Stimulated activated CD8-positive, alpha-beta memory T cell treated with anti-CD3 and anti-CD28 coated beads, Interleukin-15, amount 100 ng/mL, for 24 hours (primary cell): ENCODE data around the gene RBP4.

Experiments
- DNase-seq: peaks from one replicate; pipeline ENCODE4 v3.0.0-alpha.2; 2020; ENCODE audit warnings: low read depth

RBP4 gene

DNA sequence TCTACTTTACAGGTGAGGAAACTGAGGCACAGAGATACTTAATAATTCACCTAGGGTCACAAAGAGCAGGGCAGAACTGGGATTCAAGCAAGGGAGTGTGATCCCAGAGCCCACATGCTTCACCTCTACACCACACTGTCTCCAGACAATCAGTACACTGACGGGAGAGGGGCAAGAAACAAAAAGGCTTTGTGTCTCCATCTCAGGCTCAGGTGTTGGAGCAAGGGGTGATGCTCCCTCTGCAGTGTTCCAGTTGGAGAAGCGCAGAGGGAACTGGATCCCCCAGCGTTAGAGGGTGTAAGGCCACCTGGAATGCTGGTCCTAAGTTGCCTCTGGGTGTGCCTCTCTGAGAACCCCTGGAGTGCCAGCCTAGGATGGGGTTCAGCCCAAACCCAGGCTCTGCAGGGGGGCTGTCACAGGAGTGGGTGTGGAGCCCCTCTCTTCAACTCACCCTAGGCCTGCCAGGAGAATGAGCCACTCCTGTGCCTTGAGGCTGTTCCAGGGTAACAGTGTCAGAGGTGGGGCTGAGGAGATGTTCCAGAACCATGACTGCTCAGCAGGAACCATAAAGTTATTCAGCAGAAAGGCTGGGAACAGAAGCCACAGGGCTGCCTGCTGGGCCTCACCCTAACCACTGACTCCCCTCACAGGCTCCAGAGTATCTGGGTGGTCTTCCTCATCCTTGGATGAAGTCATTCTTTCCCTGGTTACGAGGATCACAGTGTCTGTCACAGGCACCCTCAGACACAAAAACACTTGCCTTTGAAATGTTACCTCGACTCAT lies 5.5 kb downstream of the RBP4 start:
- no peak for DNase-seq

DNA sequence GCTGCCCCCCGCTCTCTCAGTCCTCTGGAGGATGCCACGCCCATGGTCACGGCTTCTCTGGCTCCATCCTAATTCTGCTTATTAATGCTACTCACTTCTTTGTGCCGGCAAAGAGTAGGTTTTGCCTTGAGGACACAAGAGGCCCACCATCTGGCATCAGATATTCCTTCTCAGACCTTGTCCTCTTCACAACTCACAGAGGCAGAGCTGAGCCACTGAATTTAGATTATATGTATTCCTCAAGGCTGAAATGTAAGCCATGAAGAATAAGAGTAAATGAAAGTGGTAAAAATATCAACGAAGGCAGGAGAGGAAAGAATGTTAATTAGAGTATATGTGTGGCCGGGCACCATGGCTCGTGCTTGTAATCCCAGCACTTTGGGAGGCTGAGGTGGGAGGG lies 6.5 kb downstream of the RBP4 start:
- DNase-seq: no peak

DNA sequence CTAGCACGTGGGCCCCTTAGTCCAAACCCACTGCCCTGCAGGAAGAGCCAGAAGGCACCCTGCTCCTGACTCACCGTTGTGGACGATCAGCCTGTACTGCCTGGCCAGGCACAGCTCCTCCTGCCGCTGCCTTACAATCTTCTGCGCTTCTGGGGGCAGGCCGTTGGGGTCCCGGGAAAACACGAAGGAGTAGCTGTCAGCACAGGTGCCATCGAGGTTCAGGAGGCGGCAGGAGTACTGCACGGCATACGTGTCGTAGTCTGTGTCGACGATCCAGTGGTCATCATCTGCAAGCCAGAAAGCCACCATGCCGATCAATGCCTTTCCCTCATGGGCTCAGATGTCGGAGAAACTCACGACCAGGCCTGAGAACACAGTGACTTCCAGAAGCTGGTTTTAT lies 7.3 kb downstream of the RBP4 start:
- no peak for DNase-seq

DNA sequence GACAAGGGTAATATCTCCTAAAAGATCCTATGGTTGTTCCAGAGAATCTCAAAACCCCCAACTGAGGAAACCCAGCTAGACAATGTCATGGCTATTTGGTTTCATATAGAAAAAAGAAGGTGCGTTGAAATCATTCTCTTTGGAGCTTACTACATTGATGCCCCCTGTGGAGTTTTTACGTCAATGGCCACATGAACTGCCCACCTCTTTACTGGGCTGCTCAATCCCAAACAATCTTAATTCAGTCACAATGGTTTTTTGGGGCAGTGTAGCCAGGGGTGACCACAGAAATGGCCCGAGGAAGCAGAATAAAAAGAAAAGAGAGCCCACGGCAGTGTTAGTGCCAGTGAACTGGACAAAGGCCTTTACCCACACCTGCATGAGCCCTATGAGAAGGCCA lies 7.8 kb downstream of the RBP4 start:
- no peak for DNase-seq

DNA sequence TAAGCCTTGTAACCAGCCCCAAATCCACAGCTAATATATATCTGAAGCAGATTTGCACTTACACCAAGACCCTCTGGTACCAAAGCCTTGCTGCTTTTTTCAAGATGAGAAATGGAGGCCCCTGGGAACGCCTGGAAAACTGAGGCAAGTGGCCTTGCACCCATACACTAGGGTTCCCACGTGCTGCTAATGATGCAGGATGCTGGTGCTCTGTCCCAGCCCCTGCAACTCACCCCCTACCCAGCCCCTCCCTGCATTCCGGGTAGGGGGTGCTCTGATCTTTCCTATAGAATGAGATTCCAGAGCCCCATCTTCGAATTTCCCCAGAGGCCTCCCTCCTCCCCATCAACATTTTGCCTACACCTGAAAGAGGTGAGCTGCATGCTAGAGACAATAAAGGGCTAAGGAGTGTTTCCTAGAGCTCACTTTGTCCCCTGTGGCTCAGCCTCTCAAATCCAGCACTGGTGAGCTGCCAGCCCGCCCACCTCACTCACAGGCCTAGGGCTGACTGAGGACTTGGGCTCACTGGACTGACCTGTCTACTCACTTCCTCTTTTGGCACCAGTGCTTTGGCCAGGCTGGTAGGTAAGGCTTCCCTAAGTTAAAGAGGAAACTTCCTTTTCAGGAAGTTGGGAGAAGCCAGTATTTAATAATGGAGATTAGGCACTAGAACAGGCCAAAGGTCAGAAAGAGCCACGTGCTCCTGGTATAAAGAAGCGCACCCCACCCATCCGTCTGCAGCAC lies 9.8 kb downstream of the RBP4 start:
- no peak for DNase-seq

DNA sequence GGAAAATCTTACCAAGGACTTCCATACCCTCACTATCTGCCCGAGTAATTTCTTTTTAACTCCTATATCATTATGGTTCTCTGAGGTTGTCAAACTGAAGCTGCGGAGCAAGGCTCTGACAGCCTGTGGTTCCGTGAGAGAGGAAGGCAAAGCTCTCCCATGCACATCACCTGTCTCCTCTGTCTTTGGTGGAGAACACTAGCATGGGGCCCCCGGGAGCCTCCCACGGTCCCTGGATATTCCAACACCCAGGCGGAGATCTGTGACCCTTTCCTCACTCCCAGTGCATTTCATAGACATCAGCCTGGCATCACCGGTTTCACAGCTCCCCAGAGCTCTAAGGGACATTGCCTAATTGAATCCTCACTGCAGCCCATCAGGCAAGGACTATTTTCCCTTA lies 10.4 kb downstream of the RBP4 start:
- no peak for DNase-seq

DNA sequence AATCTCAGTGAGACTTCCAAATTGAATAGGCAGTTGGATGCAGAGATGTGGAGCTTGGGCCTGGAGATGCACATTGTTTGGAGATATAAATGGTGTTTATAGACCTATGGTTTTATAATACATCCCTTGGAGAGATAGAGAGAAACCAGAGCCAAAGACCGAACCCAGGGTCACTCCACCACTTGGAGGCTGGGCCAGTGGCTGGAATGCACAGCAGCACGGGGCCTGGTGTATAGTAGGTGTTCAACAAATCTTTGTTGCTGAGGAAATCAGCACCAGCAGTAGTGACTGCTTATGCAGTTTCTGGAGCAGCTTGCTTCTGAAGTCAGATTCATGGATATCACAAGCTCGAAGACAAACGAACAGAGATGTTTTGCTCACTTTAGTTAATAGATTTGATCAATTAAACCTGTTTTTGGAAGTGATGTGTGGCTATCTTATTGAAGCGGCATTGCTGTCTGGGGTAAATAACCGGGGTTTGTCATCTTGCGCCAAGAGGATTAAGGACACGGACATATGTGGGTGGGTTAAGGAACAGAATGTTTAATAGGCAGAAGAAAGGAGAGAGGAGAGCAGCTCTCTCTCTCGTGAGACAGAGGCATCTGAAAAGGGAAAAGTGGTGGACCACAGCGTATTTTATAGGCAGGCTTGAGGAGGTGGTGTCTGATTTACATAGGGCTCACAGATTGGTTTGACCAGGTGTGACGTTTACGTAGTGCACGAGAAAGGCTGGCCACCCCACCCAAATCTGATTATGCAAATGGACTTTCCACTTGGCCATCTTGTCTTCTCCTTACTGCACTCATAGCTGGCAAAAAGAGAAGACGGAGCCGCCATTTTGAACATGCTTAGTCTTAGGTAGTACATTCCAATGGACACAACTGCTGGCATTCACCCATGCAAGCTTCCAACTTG lies 11.1 kb downstream of the RBP4 start:
- no peak for DNase-seq

DNA sequence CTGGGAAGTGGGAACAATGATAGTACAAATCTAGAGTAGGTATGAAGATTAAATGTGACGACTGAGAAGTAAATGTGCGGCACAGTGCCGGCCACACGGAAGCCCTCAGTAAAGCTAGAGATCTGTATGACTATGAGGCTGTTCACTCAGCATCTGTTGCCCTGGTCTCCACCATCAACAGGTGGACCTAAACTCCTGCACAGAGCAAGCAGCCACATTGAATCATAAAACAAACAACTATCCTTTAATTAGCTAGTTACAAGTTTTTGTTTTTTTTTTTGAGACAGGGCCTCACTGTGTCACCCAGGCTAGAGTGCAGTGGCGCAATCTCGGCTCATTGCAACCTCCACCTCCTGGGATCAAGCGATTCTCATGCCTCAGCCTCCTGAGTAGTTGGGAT lies 16.6 kb downstream of the RBP4 start:
- no peak for DNase-seq

DNA sequence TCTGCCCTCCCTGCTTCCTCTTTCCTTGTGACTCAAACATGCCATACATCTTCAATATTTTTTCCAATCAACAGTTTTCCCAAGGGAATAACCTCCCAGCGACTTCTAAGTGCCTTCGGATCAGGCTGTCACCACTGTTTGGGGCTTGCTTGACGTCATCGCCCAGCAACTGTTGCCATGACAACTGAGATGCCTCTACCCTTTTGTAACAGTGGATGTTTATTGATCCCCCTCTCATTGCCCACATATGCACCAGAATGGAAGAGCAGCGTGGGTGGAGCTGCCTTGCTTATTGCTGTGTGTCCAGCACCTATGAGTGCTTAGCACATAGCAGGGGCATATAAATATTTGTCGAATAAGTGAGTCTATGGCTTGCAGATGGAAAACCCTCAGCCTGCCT lies 20.2 kb downstream of the RBP4 start:
- DNase-seq: no peak

DNA sequence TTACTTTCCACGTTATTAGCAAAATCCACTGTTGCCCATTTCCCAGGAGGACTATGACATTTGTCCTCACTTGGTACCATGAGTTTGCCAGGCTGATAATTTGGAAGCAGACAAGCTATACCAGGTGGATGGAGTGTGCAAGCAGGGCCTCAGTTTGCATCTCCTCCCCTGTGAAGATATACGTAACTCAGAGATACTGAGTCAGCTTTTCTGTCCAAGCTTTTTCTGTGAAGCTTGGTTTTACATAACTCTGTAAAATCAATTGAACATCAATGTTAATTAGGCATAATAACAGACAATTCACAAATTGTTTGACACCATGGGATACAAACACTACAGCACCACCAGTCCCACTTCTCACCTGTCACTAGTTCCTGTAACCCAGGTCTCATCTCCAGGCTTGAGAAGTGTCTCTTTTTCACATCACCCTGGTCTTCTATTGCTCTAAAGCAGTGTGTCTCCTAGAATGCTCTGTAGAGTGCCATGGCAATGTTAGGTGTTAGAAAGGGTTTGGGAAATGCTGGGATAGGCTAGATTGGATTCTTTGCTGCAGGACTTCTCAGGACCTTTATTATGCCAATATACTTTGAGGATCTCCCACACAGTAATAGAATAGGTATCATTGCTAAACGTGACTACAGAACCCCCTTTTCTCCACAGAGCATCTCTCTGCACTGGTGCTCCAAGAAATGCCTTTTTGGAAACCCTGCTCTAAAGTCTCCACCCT lies 20.9 kb downstream of the RBP4 start:
- no peak for DNase-seq

DNA sequence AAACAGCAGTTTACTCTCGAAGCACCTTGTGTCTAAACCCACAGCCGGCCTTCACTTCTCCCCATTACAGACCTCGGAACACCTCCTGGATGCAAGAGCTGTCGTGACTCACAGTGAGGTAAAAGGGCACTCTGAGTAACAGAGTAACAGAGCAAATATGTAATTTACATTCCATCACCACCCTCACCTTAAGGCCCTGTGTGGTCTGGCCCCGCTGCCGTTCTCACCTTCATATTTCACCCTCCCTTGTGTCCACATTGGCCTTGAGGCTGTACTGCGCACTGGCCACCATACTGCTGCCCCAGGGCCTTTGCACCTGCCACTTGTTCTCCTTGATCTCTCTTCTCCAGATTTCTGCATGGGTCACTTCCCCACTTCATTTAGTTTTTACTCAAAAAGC lies 21.9 kb downstream of the RBP4 start:
- no peak for DNase-seq

DNA sequence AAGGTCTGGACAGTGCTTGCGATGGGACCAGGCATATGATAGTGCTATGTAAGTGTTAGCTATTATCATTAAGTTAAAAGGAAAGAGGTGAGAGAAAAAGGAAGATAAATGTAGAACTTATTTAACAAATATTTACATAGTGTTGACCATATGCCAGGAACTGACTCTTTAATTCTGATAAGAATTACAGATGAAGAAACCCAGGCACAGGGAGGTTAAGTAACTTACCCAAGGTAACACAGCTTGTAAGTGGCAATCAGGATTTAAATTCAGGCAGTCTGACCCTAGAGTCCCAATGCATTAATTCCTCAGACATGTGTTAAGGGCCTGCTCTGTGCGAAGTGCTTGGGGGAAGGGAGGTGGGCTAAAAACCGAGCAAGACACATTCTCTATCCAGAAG lies 23.5 kb downstream of the RBP4 start:
- DNase-seq: no peak

DNA sequence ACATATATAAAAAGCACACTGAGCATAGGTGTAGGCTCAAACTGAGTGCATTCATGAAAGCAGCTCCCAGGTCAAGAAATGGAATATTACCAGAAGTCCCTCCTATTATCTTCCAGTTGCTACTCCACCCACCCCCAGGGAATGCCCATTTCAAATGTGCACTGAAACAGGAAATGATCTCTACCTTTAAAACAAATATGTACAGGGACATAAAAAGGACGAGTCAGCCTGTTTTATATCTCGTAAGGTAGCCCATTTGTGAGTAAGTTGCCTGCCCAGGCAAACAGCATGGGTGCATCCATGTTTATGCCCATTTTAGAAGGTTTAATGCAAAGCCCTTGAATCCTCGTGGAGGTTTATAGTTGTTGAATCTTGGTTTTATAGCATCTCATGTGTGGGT lies 24.1 kb downstream of the RBP4 start:
- DNase-seq: no peak

DNA sequence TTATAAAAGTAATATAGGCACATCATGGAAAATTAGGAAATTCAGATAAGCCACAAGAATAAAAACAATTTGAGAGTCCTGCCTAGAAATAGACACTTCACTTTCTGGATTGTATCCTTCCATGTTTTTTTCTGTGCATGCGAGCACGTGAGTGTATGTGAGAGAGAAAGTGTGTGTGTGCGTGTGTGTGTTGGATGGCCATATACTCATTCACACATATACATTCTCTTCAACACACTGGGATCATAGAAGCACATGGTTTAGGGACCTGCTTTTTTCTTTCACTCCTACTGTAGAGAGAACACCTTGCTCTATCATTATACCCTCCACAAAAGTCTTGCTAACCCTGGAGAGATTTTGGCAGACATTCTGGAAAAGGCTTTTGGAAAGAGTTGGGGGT lies 27.1 kb downstream of the RBP4 start:
- no peak for DNase-seq

DNA sequence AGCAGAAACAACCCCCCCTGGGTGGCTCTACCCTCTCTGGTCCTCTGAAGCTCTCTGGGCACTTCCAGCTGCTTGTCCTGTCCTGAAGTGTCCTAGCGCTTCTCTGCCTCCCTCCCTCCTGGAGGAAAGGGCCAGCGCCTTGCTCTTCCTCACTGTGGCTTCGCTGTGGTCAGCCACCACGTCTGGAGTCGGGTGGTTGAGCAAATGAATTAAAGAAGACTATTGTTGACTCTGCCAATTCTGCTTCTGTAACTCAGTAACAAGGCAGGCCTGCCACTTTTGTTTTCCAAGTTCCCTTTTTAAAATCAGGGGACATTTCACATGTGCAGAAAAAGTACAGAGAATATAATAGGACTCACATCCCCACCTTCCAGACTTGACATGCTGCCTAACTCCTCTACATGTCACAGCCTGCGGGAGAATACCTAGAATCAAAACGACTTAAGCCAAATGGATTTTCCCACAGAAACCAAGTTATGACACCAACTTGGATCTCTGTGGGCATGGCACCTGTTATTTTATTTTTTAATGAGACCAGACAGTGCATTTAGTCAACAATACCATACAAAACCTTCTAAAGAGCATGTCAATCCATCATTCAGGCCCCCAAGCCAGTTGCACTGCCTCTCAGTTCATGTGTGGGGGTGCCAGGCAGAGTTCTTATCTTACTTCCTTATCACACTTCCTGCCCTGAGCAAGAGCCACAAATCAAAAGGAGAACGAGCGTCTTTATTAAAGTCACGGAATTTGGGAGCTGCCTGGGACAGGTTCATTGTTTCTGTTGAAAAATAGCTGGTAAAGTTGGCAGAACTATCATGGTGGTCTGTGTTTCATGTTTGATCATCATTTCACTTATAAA lies 27.8 kb downstream of the RBP4 start:
- DNase-seq: no peak

DNA sequence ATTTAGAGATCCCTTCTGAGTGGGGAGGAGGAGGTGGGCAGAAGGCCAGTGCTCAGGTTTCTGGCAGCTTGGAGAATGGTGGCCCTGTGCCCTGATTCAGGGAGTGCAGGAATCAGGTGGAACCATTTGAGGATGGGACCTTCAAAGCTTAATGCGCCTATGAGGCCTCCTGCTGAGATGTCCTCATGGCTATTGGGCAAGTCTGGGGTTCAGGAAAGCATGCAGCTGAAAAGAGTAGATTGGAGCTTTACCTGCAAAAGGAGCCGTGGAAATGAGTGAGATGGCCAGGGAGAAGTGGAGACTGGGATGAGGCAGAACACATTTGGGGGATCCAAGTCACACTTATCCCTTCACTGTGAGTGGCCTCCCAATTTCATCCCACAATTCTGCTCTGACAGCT lies 28.4 kb downstream of the RBP4 start:
- DNase-seq: no peak

DNA sequence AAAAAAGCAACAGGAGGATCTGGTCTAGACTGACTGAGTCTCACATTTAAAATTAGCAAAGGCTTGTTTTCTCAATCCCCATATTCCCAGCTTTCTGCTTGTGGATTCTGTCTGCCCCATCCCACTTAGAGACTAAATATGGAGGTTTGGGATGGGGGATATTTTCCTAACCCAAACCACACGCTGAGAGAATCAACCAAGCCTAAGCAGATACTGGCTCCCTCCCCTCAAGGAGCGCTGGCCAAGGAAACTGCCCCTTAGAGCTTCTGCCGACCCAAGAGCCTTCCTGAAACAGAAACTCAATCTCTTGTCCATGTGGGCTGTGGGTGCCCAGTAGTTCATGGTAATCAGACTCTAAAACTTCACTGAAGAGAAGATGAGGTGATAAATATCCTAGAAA lies 30.7 kb downstream of the RBP4 start:
- DNase-seq: no peak

DNA sequence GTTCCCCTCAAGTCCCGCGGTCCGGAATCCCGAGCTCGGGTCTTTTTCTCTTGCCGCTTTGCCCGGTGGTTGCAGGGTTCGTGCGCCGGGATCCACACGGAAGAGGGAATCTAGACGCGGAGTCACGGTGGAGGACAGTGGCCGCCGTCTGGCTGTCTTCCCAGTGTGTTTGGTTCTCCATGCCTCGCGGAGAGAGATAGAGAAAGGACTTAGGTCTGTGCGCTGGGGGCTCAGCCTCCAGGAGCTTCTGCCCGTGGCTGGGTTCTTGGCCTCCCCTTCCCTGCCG lies 33.0 kb downstream of the RBP4 start:
- no peak for DNase-seq

DNA sequence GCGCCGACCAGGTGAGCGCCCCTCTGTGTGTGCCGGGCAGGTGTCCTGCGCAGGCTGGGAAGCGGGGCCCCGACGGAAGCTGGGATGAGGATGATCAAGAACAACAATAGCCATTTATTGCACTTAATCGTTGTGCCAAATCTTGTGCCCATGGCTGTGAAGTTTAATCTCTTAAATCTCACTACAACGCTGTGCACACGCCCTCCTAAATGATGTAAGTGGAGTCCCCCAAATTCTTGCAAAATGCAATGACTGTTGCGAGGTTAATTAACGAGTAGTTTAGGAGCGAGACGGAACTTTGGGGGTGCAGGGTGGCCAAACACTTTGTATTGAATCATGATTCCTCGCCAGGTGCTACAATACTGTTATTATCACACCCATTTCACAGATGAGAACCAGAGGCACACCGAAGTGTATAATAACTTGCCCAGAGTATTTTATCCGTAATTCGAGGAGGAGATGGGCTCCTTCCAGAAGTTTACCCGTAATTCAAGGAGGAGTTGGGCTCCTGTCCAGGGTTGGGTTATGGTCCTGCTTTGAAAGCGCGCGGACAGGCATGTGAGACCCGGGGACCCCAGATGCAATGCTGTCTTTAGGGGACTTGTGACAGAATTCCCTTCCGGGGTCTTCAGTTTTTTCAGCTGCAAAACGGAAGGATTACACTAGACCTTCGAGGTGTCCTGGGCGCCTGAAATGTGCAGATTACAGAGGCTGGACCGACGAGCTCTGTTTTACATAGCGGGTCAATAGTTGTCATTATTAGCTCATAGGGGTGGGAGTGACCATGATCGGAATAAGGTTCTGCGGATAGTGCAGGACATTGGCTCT lies 33.5 kb downstream of the RBP4 start:
- DNase-seq: no peak
